ENCODE measurements around the gene SKOR2.

SKOR2 gene

DNA sequence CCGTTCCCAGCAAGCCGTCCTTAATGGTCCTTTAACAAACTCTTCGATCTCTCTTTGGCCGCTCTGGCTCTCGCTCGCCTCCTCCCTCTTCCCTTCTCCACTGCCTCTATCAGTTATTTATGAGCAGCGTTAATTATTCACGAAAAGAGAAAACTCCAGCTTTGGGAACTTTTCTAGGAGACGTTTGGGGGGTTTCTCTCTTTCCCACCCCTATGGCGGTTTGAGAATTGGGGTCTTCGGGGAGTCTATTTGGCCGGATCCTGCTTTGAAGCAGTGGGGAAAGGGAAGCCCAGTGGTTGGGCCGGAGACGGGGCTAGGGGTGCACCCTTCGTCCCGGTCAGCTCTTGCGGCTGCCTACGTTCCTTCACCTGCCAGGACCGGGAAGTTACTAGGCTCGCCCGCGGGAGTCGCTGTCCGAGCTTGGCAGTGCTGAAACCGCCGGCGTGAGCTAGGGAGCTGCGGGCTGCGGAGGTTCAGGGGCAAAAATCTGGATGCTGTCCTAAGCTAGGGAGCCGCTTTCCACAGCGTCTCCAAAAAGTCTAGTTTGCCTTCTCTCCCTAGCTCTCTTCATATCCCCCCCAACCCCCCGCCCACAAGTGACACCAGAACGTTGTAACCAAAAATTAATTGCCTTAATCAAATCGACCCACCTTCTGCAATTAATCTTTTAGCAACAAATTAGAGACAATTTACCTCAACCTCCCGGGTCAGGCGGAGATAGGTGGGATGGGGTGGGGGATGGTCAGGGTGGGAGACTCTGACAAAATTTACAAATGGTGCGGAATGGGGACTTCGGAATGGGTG is 8.9 kb upstream of the SKOR2 start:
- DNase-seq (ENCODE audit: low spot score): no peak

- DNase-seq (ENCODE audit: low spot score): no peak
Measured at GRCh38 chr18:47254341-47254939, 3.0 kb upstream of the SKOR2 start.

GRCh38 chr18:47253101-47253654 is 1.7 kb upstream of the SKOR2 start:
- no peak for DNase-seq (ENCODE audit: low spot score)

- no peak for DNase-seq (ENCODE audit: low spot score)
Measured at GRCh38 chr18:47250391-47251046, 941 bp downstream of the SKOR2 start.

DNA sequence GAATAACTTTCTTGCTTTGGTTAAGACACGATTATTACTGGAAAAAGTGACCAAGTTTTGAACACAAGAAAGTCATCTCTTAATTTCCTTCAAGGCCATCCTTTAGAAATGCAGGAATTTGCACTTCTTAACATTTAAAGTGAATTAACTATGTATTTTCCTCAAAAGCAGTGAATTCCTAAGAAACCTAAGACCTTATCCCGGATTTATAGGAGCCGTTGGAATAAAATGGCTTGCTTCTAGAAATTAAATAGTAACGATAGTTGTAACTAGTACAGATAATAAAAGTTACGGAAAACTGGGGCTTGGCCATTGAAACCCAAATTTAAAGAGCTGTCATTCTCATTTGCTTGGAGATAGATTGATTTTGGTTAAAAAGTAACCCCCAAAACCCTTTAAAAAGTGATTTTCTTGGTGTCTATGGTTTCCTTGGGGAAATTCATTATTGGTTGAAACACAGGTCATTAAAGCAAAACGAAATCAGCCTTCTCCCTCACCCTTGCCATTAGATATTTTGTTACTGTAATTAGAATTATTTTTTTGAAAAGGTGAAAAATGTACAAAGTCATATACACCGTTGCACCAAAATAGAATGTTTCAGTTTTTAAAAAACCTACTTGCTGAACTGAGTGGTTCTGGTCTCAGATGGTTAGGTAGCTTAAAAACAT is 2.0 kb downstream of the SKOR2 start:
- DNase-seq (ENCODE audit: low spot score): no peak

GRCh38 chr18:47248604-47249313 is 2.7 kb downstream of the SKOR2 start:
- no peak for DNase-seq (ENCODE audit: low spot score)

- DNase-seq (ENCODE audit: low spot score): no peak
Measured at GRCh38 chr18:47248115-47248603, 3.3 kb downstream of the SKOR2 start.

DNA sequence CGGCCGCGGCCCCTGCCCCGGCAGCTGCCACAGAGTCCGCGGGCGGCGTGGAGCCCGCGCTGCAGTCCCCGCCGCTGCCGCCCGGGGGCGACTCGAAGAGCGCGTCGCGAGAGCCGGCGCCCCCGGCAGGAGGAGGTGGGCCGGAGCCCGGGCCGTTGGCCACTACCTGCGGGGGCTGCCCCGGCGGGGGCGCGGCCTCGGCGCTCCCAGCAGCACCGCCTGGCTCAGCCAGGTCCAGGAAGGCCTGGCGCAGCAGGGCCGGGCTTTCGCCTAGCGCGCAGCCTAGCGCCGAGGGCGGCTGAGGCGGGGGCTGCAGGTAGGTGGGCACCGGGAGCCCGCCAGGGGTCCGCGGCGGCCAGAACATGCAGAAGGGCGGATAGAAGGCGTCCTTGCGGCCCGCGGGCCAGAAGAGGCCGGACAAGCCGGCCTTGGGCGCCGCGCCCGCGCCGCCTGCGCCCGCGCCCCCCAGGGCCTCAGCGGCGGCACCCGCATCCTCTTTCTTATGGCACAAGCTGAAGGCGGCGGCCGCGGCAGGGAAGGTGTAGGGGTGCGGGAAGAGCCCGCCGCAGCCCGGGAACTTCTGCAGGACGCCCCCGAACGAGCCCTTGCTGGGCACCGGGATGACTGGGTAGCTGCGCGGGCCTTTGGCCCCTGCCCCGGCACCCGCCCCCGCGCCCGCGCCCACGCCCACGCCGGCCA is 3.9 kb downstream of the SKOR2 start:
- DNase-seq (ENCODE audit: low spot score): no peak

- DNase-seq (ENCODE audit: low spot score): no peak
Measured at GRCh38 chr18:47247036-47247415, 4.4 kb downstream of the SKOR2 start.

DNA sequence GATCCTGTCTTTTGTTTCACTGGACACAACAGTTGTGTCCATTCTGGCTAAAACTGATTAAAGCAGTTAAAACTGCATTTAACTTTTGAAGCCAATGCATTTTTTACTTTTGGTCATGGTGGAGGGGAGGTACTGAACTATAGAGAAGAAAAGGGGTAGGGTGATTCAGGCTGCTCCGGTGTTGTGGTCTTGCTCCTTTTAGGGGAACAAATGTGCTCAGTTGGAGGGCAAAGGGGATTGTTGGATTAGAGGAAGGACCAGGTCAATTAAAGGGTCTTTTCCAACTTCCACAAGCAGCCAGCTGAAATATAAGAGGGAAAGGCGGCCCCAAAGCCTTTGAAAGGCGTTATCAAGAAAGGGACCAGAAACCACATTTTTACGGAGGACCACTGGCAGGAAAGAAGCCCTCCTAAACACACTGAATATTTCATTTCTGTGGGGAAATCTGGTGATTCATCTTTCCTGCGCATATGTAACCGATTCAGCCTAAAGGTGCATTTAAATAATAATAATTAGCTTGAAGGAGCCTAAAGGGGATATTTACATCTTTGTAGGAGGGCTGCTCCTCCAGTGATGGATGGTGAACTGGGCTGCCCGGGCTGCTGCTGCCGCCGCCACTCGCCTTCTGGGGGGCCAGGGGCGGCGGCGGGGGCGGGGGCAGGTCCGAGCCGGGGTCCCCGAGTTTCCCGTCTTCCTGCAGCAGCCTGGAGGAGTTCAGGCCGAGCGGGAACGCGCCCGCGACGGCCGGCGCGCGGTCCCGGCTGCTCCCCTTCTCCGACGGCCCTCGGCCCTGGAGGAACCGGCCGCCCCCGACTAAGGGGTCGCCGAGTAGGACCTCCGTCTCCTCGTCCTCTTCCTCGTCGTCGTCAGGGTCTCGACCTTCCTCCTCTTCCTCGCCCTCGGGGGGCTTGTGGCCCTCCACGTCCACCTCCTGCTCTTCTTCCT is 5.2 kb downstream of the SKOR2 start:
- no peak for DNase-seq (ENCODE audit: low spot score)

DNA sequence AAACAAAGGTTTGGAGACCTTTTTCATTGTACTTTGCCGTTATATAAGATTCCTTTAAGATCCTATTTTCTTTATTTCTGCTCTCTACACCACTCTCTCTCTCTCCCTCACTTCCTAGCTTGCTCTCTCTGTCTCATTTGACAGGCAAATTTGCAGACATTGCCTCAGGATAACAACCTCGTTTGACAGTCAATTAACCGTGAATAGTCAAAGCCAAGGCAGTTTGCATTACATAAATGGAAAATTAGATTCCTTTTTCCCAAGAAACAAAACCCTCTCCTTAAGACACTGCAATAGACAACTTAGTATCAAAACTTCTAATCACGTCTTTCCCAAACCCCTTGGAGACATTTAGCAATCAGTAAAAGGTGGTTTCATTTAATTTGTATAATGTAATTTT is 7.4 kb downstream of the SKOR2 start:
- DNase-seq (ENCODE audit: low spot score): no peak

DNA sequence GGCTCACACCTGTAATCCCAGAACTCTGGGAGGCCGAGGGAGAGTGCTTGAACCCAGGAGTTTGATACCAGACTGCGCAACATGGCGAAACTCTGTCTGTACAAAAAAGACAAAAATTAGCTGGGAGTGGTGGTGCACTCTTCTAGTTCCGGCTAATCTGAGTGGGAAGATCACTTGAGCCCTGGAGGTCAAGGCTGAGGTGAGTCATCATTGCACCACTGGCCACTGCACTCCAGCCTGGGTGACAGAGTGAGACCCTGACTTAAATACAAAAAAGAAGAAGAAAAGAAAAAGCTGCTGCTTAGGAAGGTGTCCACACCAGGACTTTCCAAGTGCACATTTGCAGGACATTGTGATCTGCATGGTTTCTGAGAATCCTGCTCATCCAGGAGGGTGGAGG is 16.4 kb downstream of the SKOR2 start:
- DNase-seq (ENCODE audit: low spot score): no peak

DNA sequence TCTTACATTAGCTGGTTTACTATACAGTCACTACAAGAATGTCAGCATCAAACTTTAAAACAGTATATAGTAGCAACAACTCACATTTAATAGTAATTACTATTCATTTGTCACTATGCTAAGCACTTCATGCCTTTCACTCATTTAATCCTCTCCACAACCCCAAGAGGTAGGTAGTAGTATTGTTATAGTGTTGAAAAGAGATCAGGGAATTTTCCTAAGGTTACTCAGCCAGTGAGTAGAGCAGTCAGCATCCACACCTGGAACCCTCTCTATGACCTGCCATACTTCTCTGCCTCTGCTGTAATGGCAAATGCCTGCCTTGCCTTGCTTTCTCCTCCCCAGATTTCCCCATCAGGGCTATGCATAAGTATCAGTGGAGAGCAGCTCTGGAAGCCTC is 24.8 kb downstream of the SKOR2 start:
- no peak for DNase-seq (ENCODE audit: low spot score)

GRCh38 chr18:47215554-47216138 is 35.8 kb downstream of the SKOR2 start:
- peak; percentile 42 for DNase-seq (ENCODE audit: low spot score)

GRCh38 chr18:47209171-47209570 is 42.3 kb downstream of the SKOR2 start:
- no peak for DNase-seq (ENCODE audit: low spot score)

DNA sequence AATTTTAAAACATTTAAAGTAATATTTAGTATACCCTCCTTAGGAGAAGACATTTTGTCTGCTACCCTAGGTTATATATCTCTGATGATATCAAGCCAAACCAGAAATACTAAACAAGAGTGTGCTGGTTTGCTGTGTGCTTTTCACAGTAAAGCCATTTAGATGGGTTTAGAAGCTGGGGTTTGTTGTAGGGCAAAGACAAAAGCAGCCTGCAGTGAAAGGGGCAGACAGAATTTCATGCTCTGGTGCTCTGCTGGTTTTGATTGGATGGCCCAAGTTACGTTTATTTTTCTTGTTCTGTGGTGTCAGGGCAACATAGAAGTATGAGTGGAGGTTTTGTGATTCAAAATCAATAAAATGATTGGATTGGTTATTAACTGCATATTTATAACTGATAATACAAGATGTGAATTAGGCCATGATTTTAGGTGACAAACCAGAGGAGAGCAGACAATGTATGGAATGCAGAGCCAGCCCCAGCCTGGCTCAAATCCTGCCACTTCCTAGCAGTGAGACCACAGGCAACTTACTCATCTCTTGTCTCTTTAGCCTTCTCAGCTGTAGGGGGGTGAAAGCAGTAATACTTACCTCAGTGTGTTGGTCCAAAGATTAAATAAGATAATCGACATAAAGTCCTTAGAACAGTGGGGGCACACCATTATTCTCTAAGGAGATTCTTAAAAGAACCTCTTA is 44.4 kb downstream of the SKOR2 start:
- no peak for DNase-seq (ENCODE audit: low spot score)

DNA sequence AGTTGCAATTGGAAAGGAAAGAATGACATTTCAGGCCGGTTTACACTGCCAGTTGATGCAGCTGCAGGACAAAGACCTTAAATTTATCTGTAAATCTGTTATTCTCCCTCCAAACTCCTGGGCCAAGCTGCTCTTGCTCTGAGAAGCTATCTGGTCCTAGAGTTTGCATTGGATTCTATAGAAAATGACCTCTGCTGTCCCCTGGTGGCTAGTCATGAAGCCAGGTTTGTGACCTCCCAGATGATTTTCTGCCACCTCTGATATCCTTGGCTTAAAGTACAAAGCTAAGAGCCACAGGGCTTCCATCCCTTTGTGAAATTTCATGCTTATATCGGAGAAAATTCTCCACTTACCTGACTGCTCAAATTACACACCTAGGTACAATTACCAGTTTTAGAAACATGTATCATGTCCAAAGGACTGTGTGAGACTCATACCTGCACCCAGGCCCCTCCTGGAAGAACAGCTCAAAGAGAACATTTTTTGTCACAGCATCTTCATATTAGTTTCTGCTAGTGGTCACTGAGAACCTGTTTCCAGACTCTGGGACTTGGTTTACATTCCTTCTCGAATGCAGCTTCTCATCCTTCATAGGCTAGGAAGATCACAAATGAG is 46.4 kb downstream of the SKOR2 start:
- DNase-seq (ENCODE audit: low spot score): no peak
